GM21447 (cell line): ENCODE data around the gene FER1L5.

Experiments used
- ATAC-seq: cut with Tn5 transposase; IDR thresholded peaks from one replicate; pipeline ENCODE4 v1.9.1; 2021; ENCODE audit not compliant: unreplicated experiment

The FER1L5 gene

DNA sequence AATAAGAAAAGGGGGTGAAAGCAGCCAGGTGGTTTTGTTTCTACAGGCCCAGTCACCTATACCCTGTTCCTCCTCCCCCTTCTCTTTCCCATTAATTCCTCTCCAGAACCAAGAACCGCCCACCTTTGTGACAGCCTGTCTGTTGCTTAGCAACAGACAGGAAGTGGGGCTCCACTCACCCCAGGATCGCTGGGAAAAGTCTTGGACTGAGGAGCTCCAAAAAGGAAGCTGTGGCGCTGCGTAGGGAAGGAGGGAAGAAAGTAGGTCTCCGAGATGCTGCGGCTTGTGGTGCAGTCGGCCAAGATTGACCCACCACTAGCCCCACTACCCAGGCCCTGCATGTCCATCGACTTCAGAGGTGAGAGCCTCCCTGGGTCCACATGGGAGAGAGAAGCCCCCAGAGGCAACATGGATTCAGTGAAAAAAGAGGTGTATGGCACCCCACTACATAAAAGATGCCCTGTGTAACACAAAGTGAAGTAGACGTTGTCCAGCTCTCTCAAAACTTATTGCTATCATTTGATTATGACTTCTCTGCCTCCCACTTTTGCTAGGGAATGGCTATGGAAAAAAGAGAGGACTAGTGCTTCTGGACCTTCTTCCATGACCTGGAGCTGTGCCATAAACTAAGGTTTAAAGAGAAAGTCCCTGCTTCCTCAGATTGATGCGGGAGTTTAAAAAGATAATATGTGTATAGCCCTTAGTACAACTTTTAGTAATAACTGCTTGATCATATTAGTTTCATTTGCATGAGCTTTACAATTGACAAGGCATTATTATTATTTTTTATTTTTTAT lies at the start of gene FER1L5:
TSS of gene FER1L5 (plus strand) at position 201 of the 797 bp plus-strand sequence. CDS start at position 274, 73 bp downstream.
- ATAC-seq: no peak

DNA sequence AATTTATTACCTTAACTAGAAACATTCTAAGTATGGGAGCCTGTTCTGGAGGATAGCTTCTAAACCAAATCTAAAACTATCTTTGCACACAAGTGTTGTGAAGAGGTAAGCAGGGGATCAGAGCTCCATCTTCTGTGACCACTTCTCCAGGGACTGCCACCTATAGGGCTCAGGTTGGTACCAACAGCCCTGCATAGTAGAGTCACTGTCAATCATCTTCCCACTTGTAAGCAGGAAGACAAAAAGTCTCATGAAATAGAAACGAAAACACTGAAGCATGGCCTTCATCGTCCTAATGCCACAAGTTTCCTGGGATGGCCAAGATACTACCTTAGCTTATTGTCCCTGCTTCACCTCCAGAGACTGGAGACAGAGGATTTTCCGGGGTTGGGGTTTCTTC lies 48.3 kb upstream of the FER1L5 start:
- ATAC-seq: no peak

DNA sequence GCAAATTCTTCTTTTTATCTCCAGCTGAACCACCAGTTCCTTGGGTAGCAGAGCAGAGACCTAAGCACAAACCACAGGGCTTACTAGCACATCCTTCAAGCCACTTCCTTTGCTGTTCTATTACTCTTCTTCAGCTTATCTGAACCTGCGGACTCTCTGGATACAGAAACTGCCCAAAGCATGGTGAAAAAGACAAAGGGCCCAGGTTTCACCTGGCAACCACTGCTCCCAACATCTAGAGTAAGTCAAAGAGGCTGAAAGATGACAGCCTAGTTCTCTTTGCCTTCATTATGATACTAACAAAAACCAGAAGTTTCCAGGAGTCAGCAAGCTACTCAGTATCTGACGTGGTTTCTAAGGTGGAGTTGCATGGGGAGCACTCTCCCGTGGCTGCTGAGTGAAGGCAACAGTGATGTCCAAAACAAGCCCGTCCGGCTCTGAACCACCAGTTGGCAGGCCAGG lies 47.8 kb upstream of the FER1L5 start:
- ATAC-seq: no peak

DNA sequence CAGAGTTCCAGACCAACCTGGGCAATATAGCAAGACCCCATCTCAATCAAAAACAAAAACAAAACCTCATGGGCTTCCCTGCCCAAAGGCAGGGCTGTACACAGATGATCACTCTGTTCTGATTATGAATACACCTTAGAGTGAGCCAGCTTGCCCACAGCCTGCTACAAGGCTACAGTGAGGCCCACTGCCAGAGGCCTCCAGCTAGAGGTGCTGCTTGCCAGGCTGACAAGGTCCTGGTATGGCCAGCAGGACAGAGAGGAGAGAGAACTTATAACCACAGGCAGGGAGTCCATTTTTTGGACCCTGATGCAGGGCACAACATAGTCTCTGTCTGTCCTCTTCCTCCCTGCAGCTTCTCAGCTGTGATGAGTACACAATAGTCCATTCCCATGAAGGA lies 46.0 kb upstream of the FER1L5 start:
- no peak for ATAC-seq

DNA sequence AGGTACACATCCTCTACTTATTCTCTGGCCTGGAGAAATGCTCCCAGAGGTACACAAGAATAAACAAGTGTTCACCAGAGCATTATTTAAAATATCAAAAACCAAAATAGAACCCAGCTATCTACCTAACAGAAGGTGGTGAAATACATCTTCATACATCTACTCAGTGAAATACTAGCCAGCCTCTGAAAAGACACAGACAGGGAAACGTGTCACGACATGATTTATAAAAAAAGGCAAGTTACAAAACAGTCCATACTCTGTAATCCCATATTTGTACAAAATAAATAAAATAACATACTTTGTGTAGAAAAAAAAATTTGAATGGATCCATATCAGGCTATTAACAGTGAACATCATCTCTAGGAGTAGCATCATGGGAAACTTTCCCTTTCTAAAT lies 42.6 kb upstream of the FER1L5 start:
- ATAC-seq: no peak

DNA sequence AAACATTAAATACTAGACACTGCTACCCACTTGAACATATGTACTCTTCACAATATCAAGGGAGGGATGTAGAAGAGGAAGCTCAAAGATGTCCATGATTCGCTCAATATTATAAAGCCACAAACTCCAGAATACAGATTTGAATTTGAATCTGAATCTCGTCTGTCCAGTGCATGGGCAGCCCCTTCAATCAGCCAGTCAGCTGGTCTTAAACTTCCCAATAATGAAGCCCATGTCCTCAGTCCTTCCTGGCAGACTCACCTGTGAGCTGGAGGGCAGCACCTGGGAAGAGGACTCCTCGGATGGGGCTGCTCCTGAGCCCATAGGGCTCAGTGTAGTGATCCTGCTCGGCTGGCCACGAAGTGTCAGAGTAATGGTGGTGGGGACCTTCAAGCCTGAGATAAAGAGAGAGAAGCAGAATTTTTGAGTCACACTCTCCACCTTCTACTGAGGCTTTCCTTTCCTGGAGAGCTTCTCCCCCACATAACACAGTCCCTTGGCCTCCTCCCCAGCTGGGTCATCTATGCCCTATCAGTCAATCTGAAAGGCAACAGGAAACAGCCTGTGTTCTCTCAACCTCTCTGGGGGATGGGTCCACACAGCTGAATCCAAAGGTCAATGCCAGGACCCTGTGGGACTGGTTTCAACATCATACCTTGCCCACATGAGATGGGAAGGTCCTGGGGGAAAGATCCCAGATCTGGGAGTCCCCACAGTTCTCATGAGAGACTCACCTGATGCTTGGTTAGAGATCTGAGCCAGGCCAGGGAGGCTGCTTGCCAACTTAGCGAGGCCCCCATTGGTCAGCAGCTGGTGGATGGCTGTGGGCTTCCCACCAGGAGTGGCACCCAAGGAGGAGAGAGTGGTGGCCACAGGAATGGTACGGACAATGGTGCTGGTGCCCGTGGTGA lies 40.9 kb upstream of the FER1L5 start:
- no peak for ATAC-seq

DNA sequence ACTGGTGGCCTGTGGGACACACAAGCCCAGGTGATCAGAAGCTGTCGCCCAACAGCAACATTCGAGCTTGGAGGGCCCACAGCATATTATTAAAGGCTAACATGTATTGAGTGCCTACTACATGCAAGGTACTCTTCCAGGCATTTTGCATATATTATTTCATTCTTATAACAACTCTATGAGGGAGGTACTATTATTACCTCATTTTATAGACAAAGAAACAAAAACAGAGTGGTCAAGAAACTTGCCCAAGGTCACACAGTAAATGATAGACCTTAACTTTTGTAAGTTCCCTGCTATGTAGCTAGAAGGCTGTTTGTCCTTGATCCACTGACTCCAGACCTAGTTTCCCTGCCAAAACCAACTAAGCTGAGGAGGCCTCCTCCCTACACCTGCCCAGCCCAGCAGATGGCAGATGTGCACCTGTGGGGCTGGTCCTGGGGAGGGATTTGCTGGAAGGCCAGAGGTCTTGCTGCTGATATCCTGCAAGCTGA lies 40.2 kb upstream of the FER1L5 start:
- ATAC-seq: no peak

DNA sequence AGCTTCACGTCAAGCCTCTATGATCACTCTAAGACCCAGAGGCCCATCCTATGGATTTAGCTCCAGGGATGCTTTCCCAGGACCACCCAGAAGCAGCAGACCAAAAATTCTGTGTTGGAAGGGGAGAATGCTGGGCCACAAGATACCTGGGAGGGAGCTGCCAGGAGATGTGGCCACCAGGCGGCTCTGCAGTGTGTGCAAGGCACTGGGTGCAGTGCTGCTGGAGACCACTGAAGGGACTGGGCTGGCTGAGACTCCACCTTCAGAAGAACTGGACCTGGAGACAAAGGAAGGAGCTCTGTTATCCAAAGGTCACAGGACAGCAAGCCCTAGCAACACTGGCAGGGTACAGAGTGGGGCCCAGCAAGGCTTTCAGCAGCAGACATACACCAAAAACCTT lies 38.5 kb upstream of the FER1L5 start:
- ATAC-seq: no peak

DNA sequence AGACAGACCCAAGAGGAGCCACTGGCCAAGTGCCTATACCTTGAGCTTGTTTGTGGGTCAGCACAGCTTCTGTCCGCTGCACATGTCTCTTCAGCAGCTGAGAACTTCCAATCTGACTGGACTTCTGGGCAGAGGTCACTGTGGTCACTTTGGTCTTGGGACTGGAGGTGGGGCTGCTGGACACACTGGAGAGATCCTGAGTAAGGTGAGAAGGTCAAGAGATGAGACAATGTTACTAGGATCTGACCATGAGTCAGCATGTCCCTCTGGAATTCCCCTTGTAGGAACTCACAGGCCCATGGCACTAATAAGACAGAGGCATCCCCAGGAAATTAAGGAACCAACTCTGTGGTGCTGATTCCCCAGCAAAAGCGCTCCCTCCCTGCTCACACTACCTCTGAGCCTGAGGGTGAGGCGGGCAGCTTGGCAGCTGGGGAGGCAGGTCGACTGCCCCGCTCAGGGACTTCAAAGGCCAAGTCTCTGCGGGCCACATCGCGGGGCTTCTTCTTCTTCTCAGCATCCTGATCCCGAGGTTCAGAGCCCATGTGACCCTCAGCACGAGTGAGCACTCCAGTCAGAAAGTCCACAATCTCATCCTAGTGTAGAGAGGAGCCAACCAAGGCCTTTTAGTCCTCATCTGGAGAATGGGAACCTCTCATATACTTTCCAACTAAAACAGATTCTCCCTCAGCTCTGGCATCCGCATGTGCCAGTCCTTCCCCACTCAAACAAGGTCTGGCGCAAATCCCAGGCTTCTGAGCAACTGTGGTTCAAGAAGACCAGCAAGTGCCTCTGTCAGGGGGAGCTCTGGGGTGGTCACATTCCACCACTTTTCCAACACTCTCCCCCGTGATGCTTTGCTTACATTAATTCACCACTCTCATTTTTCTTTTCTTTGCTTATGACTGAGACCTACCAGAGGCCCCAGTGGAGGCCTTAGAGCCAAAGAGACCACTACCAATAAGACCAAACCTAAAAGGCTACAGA lies 33.8 kb upstream of the FER1L5 start:
- ATAC-seq: no peak

DNA sequence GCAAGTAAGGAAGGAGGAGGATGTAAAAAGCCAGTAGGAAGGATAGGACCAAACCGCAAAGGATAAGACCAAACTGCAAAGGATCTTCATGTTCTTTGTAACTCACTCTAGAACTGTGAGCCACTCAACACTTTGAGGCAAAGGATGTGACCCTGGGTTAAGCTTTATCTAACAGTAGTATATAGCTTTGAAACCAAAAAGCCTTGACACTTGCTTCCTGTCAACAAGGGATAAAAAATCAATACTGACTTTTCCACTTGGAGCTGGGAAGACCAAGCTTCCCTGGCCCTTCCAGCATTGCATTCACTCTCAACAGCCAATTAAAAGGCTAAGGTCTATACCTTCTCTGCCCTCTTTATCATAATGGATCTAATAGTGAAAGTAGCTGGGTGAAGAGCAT lies 26.4 kb upstream of the FER1L5 start:
- ATAC-seq: no peak

DNA sequence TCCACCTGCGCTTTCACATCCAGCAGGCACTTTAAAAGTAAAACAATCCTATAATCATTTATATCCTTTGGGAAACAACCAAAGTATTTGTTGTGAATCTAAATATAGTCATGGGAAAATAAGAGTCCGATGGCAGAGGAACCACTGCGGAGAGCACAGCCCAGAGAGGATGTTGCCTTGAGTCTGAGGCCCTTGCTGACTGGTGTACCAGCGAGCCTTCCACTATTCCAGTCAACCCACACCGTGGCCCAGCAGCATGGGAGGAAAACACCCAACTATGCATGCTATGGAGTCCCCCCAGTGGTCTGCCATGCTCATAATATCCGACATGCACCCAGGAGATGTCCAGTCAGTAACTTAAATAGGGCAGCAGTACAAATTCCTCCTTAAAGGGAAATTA lies 26.0 kb upstream of the FER1L5 start:
- no peak for ATAC-seq

DNA sequence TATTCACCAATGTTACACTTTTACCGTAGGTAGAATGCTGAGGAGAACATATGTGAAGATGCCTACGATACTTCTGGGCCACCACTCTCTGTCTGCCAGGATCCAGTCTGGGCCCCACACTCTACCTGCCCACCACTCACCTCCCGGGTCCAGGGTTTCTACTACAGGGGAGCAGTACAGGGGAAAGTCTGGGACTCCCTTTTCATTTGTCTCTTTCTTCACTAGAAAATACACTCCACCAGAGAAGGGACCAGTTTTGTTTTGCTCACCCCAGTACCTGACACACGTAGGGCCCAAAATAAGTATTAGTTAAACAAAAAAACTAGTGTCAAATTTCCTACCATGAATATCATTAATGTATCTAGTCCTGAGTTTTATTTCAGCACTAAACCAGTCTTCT lies 25.6 kb upstream of the FER1L5 start:
- no peak for ATAC-seq

DNA sequence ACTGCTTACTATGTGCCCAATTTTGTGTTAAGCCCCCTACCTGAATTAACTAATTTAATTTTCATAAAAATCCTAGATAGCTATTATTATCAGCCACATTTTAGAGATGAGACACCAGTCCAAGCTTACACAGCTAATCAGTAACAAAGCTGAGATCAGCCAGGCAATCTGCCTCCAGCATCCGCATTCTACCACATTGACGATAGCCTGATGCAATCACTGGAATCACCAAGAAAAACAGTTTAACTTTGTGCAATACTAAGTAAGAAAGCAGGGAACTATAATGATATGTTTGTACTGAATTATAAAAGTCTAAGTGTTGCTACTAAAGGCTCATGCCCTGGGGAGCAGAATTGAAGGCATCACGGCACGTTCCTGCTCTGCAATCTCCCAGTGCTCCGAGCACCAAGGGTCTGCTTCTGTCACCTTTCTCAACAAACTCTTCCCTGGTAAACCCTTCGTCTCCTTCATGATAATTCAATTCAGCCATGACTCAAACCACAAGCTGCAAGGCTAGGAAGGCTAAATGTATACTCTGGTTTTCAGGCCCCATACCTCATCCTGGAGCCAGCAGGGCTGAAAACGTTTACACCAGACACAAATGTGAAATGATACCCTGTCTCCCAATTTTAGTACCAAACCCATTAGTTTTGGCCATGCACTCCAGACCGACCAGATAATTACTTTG lies 23.8 kb upstream of the FER1L5 start:
- ATAC-seq: no peak

DNA sequence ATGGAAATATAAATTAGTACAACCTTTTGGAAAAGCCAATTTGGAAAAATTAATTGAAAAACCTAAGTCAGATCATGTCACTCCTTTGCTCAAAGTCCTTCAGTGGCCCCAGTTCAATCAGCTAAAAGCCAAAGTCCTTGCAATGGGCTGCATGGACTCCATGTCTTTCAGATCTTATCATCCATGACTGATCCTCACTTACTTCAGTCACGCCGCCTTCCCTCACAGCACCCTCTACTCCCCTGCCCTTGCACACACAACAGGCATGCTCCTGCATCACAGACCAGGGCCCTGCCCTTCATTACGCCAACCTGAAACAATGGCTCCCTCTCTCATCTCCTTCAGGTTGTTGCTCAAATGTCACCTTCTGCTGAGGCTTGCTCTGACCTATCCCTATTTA lies 20.0 kb upstream of the FER1L5 start:
- no peak for ATAC-seq

DNA sequence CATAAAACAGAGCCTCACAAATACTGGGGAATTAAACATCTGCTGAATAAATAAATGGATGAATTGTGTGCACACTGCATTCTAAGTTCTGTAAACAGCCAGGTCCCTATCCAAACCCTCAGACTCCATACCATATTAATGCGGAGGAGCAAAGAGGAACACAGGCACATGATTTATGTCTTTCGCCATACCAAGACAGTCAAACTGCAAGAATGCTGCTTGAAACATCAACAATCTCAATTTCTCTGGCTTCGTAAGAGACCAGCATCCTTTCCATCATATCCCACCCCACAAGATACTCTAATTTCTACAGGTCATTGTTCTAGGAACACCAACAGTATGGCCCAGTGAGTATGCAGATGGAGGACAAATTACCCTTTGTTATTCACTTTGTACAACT lies 19.4 kb upstream of the FER1L5 start:
- no peak for ATAC-seq

DNA sequence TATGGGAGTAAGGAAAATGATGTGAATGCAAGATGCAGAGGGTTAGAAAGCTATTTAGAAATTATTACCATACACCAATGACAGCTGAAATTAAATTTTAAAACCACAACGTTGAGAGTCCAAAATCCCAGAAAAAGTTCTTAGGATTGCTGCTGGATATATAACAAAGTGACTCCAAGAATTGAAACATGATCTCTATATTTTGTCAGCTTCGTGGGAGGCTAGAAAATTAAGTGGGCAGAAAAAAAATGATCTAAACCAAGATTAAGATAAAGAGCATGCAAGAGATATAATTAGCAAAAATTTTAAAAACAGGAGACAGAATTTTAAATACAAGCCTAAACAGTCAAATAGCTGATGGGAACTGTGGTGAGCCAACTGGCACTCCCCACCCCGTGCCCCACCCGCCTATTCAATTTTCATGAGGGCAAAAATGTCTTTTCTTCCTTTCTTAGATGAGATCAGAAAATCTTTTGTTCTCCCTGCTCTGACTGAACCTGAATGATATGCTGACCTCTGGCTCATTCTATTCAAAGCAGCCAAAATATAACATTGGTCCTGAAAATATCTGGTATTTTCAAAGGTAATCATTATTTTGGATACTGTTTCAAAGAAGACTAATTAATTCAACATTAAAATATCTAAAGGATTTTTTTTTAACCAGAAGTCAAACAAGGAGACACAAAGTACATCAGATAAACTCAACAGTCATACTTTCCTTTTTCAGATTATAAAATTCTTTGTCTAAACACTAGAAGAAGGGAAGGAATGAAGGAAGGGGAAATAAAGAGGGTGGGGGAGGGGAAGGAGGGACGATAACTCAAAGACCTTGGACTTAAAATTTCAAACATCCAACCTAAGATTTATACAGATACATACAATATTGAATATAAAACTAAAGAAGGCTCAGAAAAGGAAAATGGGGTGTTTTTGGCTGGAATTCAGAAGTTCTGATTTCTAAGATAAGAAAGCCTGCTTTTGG lies 16.7 kb upstream of the FER1L5 start:
- no peak for ATAC-seq

DNA sequence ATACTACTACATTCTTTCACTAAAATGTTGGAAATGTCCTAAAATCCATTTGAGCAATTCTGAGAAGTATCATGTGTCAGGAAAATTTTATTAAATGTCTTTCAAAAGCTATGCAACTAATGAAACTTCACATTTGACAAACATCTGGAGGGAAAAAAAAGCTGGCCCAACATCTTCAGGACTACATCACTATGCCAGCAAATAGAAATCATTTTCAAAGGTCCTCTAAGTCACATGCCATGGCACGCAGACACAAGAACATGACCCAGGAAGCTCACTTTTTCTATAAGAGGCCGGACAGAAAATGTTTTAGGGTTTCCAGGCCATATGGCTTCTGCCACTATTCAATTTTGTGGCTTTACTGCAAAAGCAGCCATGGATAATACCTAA lies 16.0 kb upstream of the FER1L5 start:
- ATAC-seq: no peak

DNA sequence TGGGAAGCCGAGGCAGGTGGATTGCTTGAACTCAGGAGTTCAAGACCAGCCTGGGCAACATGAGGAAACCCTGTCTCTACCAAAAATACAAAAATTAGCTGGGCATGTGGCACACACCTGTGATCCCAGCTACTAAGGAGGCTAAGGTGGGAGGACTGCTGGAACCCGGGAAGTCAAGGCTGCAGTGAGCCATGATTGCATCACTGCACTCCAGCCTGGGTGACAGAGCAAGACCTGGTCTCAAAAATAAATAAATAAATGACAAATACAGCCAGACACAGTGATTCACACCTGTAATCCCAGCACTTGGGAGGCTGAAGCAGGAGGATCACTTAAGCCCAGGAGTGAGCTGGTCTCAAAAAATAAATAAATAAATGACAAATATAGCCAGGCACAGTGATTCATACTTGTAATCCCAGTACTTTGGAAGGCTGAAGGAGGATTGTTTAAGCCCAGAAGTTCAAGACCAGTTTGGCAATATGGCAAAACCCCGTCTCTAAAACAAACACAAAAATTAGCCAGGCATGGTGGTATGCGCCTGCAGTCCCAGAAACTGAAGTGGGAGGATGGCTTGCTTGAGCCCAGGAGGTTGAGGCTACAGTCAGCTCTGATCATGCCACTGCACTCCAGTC lies 10.6 kb upstream of the FER1L5 start:
- no peak for ATAC-seq
